ENCODE measurements around the gene NRXN2. TPM values are rescaled to one million over a fixed set of nuclear protein-coding genes. Genes with fewer than 3 reads are reported as not detected.

NRXN2 gene
- total and polyA plus RNA-seq, 11 donors = 0.42 to 5.5 (median 0.92) TPM; not detected in 1

GRCh38 chr11:64588701-64589100, 134.3 kb downstream of the NRXN2 start:
- H3K27ac ChIP-seq = no peak overlapping the region
- WGBS, 4 donors = 90 to 96% (median 91%) methylated on average over 2 of the region's 2 CpGs
- peaks cover 0 to 5% (median 0%) of the 10 kb centered on the region in 9 donors for H3K27me3 ChIP-seq
- peaks cover 0 to 24% (median 3%) of the 10 kb centered on the region in 12 donors for H3K9me3 ChIP-seq
- no peaks in the 10 kb centered on the region for H3K4me1 ChIP-seq
- intact Hi-C loops (cut with DNase I) = no loop called here
- TF ChIP-seq POLR2A (IDR thresholded peaks at IDR 0.05) = no peak
- no peak for TF ChIP-seq CTCF (IDR thresholded peaks at IDR 0.05)
- ATAC-seq (no peak), DNase-seq (no peak)
- no peaks in the 10 kb centered on the region for H3K36me3 ChIP-seq
- H3K4me3 ChIP-seq = no peak overlapping the region

GRCh38 chr11:64586366-64586765, 136.6 kb downstream of the NRXN2 start:
- Histone ChIP-seq H3K36me3 (no peaks in the 10 kb centered on the region), H3K27ac (no peak overlapping the region), H3K4me3 (no peak overlapping the region), H3K4me1 (no peaks in the 10 kb centered on the region), H3K27me3 (peaks cover 0 to 5% (median 0%) of the 10 kb centered on the region in 9 donors), H3K9me3 (peaks cover 0 to 24% (median 3%) of the 10 kb centered on the region in 12 donors)
- intact Hi-C loops (cut with DNase I) = no loop called here
- DNase-seq (no peak), ATAC-seq (no peak)
- TF ChIP-seq CTCF (IDR thresholded peaks at IDR 0.05) (no peak), POLR2A (IDR thresholded peaks at IDR 0.05) (no peak)

- Histone ChIP-seq H3K27me3 (peaks cover 0 to 5% (median 0%) of the 10 kb centered on the region in 9 donors), H3K4me3 (no peak overlapping the region), H3K9me3 (peaks cover 0 to 24% (median 3%) of the 10 kb centered on the region in 12 donors), H3K36me3 (no peaks in the 10 kb centered on the region), H3K4me1 (no peaks in the 10 kb centered on the region), H3K27ac (no peak overlapping the region)
- WGBS, 4 donors = 69 to 72% (median 71%) methylated on average over 8 of the region's 8 CpGs
- DNase-seq (no peak), ATAC-seq (no peak)
- intact Hi-C loops (cut with DNase I) = no loop called here
- TF ChIP-seq POLR2A (IDR thresholded peaks at IDR 0.05) = no peak
- no peak for TF ChIP-seq CTCF (IDR thresholded peaks at IDR 0.05)
Measured at GRCh38 chr11:64585150-64585549, 137.8 kb downstream of the NRXN2 start.

GRCh38 chr11:64583296-64584262, 139.4 kb downstream of the NRXN2 start:
- Histone ChIP-seq H3K36me3 (no peaks in the 10 kb centered on the region), H3K27me3 (peaks cover 0 to 5% (median 0%) of the 10 kb centered on the region in 9 donors), H3K4me1 (no peaks in the 10 kb centered on the region), H3K4me3 (no peak overlapping the region), H3K27ac (no peak overlapping the region), H3K9me3 (peaks cover 0 to 16% (median under 1%) of the 10 kb centered on the region in 12 donors)
- ATAC-seq = peak in 3 of 4 donors; percentile 9 to 76 (median 32)
- peak in 3 of 5 donors; percentile 22 to 66 (median 50) for DNase-seq
- TF ChIP-seq POLR2A (IDR thresholded peaks at IDR 0.05) (no peak), CTCF (IDR thresholded peaks at IDR 0.05) (no peak)
- WGBS, 4 donors = 77 to 84% (median 79%) methylated on average over 28 of the region's 28 CpGs
- intact Hi-C loops (cut with DNase I) = no loop called here

Data from heart left ventricle (tissue), 16 donors.